ENCODE results near the gene OSBPL9. TPM values are rescaled to one million over a fixed set of nuclear protein-coding genes. Genes with fewer than 3 reads are reported as not detected.

OSBPL9 gene
- total RNA-seq, 1 experiment from 2014 or later: 62.4 TPM

GRCh38 chr1:51667561-51667960, 50.7 kb downstream of the OSBPL9 start:
- TF ChIP-seq CTCF (conservative IDR thresholded peaks at IDR 0.05; ENCODE audit: low read depth, low read length) (no peak), EZH2 (IDR thresholded peaks at IDR 0.05; ENCODE audit: borderline replicate concordance, low read depth, low read length, poor library complexity, severe bottlenecking) (no peak)
- Histone ChIP-seq H3K9me3 (ENCODE audit: low read depth, low read length, poor library complexity, severe bottlenecking) (no peaks in the 10 kb centered on the region), H3K27me3 (replicated peaks; ENCODE audit: insufficient read depth, low read depth, low read length, poor library complexity) (no peaks in the 10 kb centered on the region), H3K36me3 (ENCODE audit: insufficient read depth, low read length, poor library complexity, severe bottlenecking) (no peaks in the 10 kb centered on the region), H3K27ac (ENCODE audit: low read depth, low read length, poor library complexity, severe bottlenecking) (no peak overlapping the region), H3K4me3 (ENCODE audit: low read depth, low read length, poor library complexity, severe bottlenecking) (no peak overlapping the region), H3K4me1 (ENCODE audit: insufficient read depth, low read length, poor library complexity, severe bottlenecking) (no peaks in the 10 kb centered on the region)
- POLR2A ChIA-PET (ENCODE audit: low non-redundant PET): no interaction called here
- CTCF ChIA-PET: no interaction called here
- no TSS peak for BruUV-seq (replicated peaks)
- no peak for DNase-seq (ENCODE audit: low spot score)
- intact Hi-C loops (cut with micrococcal nuclease; ENCODE audit: unreplicated experiment): no loop called here

- H3K4me3 ChIP-seq (ENCODE audit: low read depth, low read length, poor library complexity, severe bottlenecking): no peak overlapping the region
- POLR2A ChIA-PET (ENCODE audit: low non-redundant PET): no interaction called here
- no peaks in the 10 kb centered on the region for H3K27me3 ChIP-seq (replicated peaks; ENCODE audit: insufficient read depth, low read depth, low read length, poor library complexity)
- no peaks in the 10 kb centered on the region for H3K9me3 ChIP-seq (ENCODE audit: low read depth, low read length, poor library complexity, severe bottlenecking)
- CTCF ChIA-PET: no interaction called here
- H3K36me3 ChIP-seq (ENCODE audit: insufficient read depth, low read length, poor library complexity, severe bottlenecking): no peaks in the 10 kb centered on the region
- DNase-seq (ENCODE audit: low spot score): no peak
- H3K27ac ChIP-seq (ENCODE audit: low read depth, low read length, poor library complexity, severe bottlenecking): no peak overlapping the region
- no peak for TF ChIP-seq CTCF (conservative IDR thresholded peaks at IDR 0.05; ENCODE audit: low read depth, low read length)
- no peak for TF ChIP-seq EZH2 (IDR thresholded peaks at IDR 0.05; ENCODE audit: borderline replicate concordance, low read depth, low read length, poor library complexity, severe bottlenecking)
- intact Hi-C loops (cut with micrococcal nuclease; ENCODE audit: unreplicated experiment): no loop called here
- BruUV-seq (replicated peaks): no TSS peak
- H3K4me1 ChIP-seq (ENCODE audit: insufficient read depth, low read length, poor library complexity, severe bottlenecking): no peaks in the 10 kb centered on the region
These were observed 52.4 kb downstream of the OSBPL9 start for GRCh38 chr1:51669272-51669671.

- H3K4me3 ChIP-seq (ENCODE audit: low read depth, low read length, poor library complexity, severe bottlenecking): no peak overlapping the region
- no peaks in the 10 kb centered on the region for H3K27me3 ChIP-seq (replicated peaks; ENCODE audit: insufficient read depth, low read depth, low read length, poor library complexity)
- intact Hi-C loops (cut with micrococcal nuclease; ENCODE audit: unreplicated experiment): no loop called here
- ChIA-PET CTCF (no interaction called here), POLR2A (ENCODE audit: low non-redundant PET) (no interaction called here)
- H3K9me3 ChIP-seq (ENCODE audit: low read depth, low read length, poor library complexity, severe bottlenecking): no peaks in the 10 kb centered on the region
- H3K4me1 ChIP-seq (ENCODE audit: insufficient read depth, low read length, poor library complexity, severe bottlenecking): no peaks in the 10 kb centered on the region
- DNase-seq (ENCODE audit: low spot score): no peak
- TF ChIP-seq EZH2 (IDR thresholded peaks at IDR 0.05; ENCODE audit: borderline replicate concordance, low read depth, low read length, poor library complexity, severe bottlenecking) (no peak), CTCF (conservative IDR thresholded peaks at IDR 0.05; ENCODE audit: low read depth, low read length) (no peak)
- BruUV-seq (replicated peaks): no TSS peak
- H3K27ac ChIP-seq (ENCODE audit: low read depth, low read length, poor library complexity, severe bottlenecking): no peak overlapping the region
- no peaks in the 10 kb centered on the region for H3K36me3 ChIP-seq (ENCODE audit: insufficient read depth, low read length, poor library complexity, severe bottlenecking)
These were observed 52.9 kb downstream of the OSBPL9 start for GRCh38 chr1:51669816-51670215.

Measured in A673 (cell line).